Panc1 (cell line): ENCODE data around the gene RGS3. TPM values are rescaled to one million over a fixed set of nuclear protein-coding genes. Genes with fewer than 3 reads are reported as not detected.

Experiments used
- ATAC-seq: fragments of 200-7000 bp; cut with Tn5 transposase; 2 replicates; pipeline ENCODE4 v1.9.1; 2020; ENCODE audit warnings: mild to moderate bottlenecking, moderate library complexity
- BruUV-seq: library from RNA; stranded (reverse); fragments of 400-500 nt; replicated peaks from 2 replicates; lab custom pipeline; 2021; lab: Mats Ljungman, UMichigan
- CTCF ChIA-PET: fragments of 300-600 bp; sonication (Branson Sonifier 250); formaldehyde crosslinking; loops from one replicate; lab custom pipeline; 2022; ENCODE audit warnings: antibody characterized with exemption; lab: Charles Lee
- POLR2A ChIA-PET: fragments of 300-600 bp; sonication (Branson Sonifier 250); formaldehyde crosslinking; loops from one replicate; lab custom pipeline; 2022; ENCODE audit warnings: antibody characterized with exemption; lab: Charles Lee
- DNase-seq: peaks from one replicate; pipeline ENCODE4 v3.0.0-alpha.2; 2010; ENCODE audit warnings: low read depth, low spot score
- H3K27ac ChIP-seq: 2 replicates; pipeline ENCODE4 v1.5.1; 2011; ENCODE audit warnings: mild to moderate bottlenecking, low read length, inconsistent platforms
- H3K27me3 ChIP-seq: fragments of 200-500 bp; sonication (Bioruptor generic); 2 replicates; pipeline ENCODE4 v1.6.0; 2014; ENCODE audit warnings: low read length, inconsistent platforms; ENCODE audit not compliant: control insufficient read depth, insufficient read depth
- H3K36me3 ChIP-seq: fragments of 200-500 bp; sonication (Bioruptor generic); 2 replicates; pipeline ENCODE4 v1.5.1; 2014; ENCODE audit warnings: inconsistent platforms, mild to moderate bottlenecking, low read length, moderate library complexity; ENCODE audit not compliant: control insufficient read depth, insufficient read depth
- H3K4me1 ChIP-seq: 2 replicates; pipeline ENCODE4 v1.5.1; 2011; ENCODE audit warnings: inconsistent platforms, mild to moderate bottlenecking, low read length, moderate library complexity; ENCODE audit not compliant: control insufficient read depth, insufficient read depth
- H3K4me3 ChIP-seq, 2 experiments: 2 replicates each; pipeline ENCODE4 v1.5.1; 2011 to 2012; ENCODE audit warnings: low read depth in 2 of 2, low read length in 2 of 2, mild to moderate bottlenecking in 2 of 2, inconsistent platforms in 1 of 2, moderate library complexity in 1 of 2
- H3K9me3 ChIP-seq: fragments of 200-500 bp; sonication (Bioruptor generic); 2 replicates; pipeline ENCODE4 v1.5.1; 2014; ENCODE audit warnings: low read depth, mild to moderate bottlenecking, inconsistent platforms, low read length, moderate library complexity; ENCODE audit not compliant: control insufficient read depth, insufficient read depth
- POLR2AphosphoS5 ChIP-seq: IDR thresholded peaks from 2 replicates; pipeline ENCODE4 v1.6.1; 2012; ENCODE audit warnings: mild to moderate bottlenecking, low read depth, low read length, moderate library complexity
- REST ChIP-seq, 2 experiments: IDR thresholded peaks; 2 replicates each; pipeline ENCODE4 v1.6.1; 2011 to 2012; ENCODE audit warnings: low read depth in 2 of 2, control low read depth in 1 of 2, low read length in 1 of 2, mild to moderate bottlenecking in 1 of 2, moderate library complexity in 1 of 2; ENCODE audit not compliant: insufficient read depth in 1 of 2
- SIN3A ChIP-seq: IDR thresholded peaks from 2 replicates; pipeline ENCODE4 v1.6.1; 2012; ENCODE audit warnings: low read depth, mild to moderate bottlenecking, low read length, moderate library complexity, borderline replicate concordance; ENCODE audit not compliant: insufficient read depth
- TCF7L2 ChIP-seq: IDR thresholded peaks from 2 replicates; pipeline ENCODE4 v1.6.1; 2011; ENCODE audit warnings: mild to moderate bottlenecking, low read depth, low read length, inconsistent platforms
- in situ Hi-C: cut with HindIII; loops from 2 replicates; pipeline ENCODE4 v1.10.0; 2016; ENCODE audit warnings: low sequenced_read_pairs, low pct_unique_long_range_greater_than_20kb
- intact Hi-C: fragments of 100-400 bp; cut with micrococcal nuclease; formaldehyde crosslinking; loops from one replicate; pipeline ENCODE4 v1.10.0; 2022; ENCODE audit not compliant: unreplicated experiment
- total RNA-seq: library from RNA; stranded (reverse); gene quantifications from one replicate; pipeline ENCODE4 v1.2.1, GENCODE V29; 2021; ENCODE audit not compliant: unreplicated experiment
- TF ChIP-seq, protein P1 (sequence below): fragments of 450-650 bp; IDR thresholded peaks from 2 replicates; pipeline ENCODE4 v1.5.1; 2017; ENCODE audit warnings: mild to moderate bottlenecking

RGS3 gene
- total RNA-seq, 1 experiment from 2014 or later: 15.1 TPM

DNA sequence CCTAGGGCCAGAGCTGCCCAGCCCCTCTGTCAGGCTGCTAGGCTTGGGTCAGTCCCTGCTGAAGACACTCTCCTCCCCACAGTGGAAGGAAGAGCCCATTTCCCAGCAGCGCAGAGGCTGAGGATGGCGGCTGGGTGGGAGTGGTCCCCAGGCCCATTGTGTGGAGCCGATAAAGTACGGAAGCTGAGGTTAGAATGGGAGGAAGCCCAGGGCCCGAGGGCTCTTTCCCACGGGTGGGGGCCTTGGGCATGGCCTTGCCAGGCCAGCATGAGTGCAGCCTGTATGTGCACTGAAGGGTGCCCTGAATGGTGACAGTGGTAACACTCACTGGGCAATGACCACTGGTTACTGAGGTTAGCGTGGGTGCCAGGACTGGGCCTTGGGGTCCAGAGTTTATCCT is 125.9 kb downstream of the RGS3 start:
- POLR2A ChIA-PET: interaction anchor here (0.8 kb wide), 1 partner anchor 10 kb away, joined by 3 read pairs; no protein-coding TSS in a partner anchor
- no TSS peak for BruUV-seq

GRCh38 chr9:113589890-113590289 is 126.4 kb downstream of the RGS3 start:
- CTCF ChIA-PET: interaction anchor here (6.9 kb wide), 1 partner anchor 67 kb away, joined by 65 read pairs; no protein-coding TSS in a partner anchor
- Histone ChIP-seq H3K27me3 (no peaks in the 10 kb centered on the region), H3K9me3 (no peaks in the 10 kb centered on the region), H3K36me3 (no peaks in the 10 kb centered on the region), H3K4me1 (peaks cover 5% of the 10 kb centered on the region), H3K27ac (no peak overlapping the region), H3K4me3 (no peak overlapping the region)
- BruUV-seq: no TSS peak
- no peak for ATAC-seq
- in situ Hi-C loops: no loop called here
- DNase-seq: no peak
- TF ChIP-seq, protein P1, sequence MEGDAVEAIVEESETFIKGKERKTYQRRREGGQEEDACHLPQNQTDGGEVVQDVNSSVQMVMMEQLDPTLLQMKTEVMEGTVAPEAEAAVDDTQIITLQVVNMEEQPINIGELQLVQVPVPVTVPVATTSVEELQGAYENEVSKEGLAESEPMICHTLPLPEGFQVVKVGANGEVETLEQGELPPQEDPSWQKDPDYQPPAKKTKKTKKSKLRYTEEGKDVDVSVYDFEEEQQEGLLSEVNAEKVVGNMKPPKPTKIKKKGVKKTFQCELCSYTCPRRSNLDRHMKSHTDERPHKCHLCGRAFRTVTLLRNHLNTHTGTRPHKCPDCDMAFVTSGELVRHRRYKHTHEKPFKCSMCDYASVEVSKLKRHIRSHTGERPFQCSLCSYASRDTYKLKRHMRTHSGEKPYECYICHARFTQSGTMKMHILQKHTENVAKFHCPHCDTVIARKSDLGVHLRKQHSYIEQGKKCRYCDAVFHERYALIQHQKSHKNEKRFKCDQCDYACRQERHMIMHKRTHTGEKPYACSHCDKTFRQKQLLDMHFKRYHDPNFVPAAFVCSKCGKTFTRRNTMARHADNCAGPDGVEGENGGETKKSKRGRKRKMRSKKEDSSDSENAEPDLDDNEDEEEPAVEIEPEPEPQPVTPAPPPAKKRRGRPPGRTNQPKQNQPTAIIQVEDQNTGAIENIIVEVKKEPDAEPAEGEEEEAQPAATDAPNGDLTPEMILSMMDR: peak; percentile 61
- no peak for TF ChIP-seq SIN3A
- POLR2A ChIA-PET: interaction anchor here (0.8 kb wide), 1 partner anchor 11 kb away, joined by 3 read pairs; no protein-coding TSS in a partner anchor
- intact Hi-C loops: loop anchor here (2.0 kb wide), 1 partner anchor 143 kb away; no protein-coding TSS in a partner anchor

More for the DNA sequence above, 125.9 kb downstream of the RGS3 start:
- CTCF ChIA-PET: interaction anchor here (6.9 kb wide), 1 partner anchor 67 kb away, joined by 65 read pairs; no protein-coding TSS in a partner anchor
- Histone ChIP-seq H3K27me3 (no peaks in the 10 kb centered on the region), H3K9me3 (no peaks in the 10 kb centered on the region), H3K4me1 (peaks cover 5% of the 10 kb centered on the region), H3K27ac (no peak overlapping the region), H3K36me3 (no peaks in the 10 kb centered on the region), H3K4me3 (no peak overlapping the region)
- intact Hi-C loops (no loop called here), in situ Hi-C loops (no loop called here)
- DNase-seq (no peak), ATAC-seq (no peak)
- no peak for TF ChIP-seq POLR2AphosphoS5
- no peak for TF ChIP-seq TCF7L2
- TF ChIP-seq, protein P1: no peak
- TF ChIP-seq REST (IDR thresholded peaks at IDR 0.05; ENCODE audit: insufficient read depth in 1 of 2, low read depth in 2 of 2, low read length in 1 of 2): no peak
- no peak for TF ChIP-seq SIN3A
